ENCODE measurements around the gene DENND4C. TPM values are rescaled to one million over a fixed set of nuclear protein-coding genes. Genes with fewer than 3 reads are reported as not detected.

DENND4C gene
- total RNA-seq, 2 donors from 2014 or later = 81.1 to 88.2 TPM

- TF ChIP-seq CTCF (IDR thresholded peaks at IDR 0.05) = no peak
- Histone ChIP-seq H3K36me3 (no peaks in the 10 kb centered on the region), H3K4me3 (peak overlapping the region; percentile 84), H3K27me3 (replicated peaks; ENCODE audit: insufficient read depth) (no peaks in the 10 kb centered on the region), H3K4me1 (ENCODE audit: control insufficient read depth in 1 of 2, low read depth in 2 of 2) (peaks cover 17 to 40% of the 10 kb centered on the region in 2 donors), H3K9me3 (no peaks in the 10 kb centered on the region), H3K27ac (peak overlapping the region; percentile 89 to 95)
- ATAC-seq (ENCODE audit: insufficient number of reproducible peaks, low FRiP score, low read depth) (no peak), DNase-seq (ENCODE audit: low spot score) (no peak)
Observed at GRCh38 chr9:19231904-19232822, 1.7 kb downstream of the DENND4C start.

GRCh38 chr9:19232823-19233194 lies 2.3 kb downstream of the DENND4C start:
- Histone ChIP-seq H3K9me3 (no peaks in the 10 kb centered on the region), H3K4me1 (ENCODE audit: control insufficient read depth in 1 of 2, low read depth in 2 of 2) (peaks cover 17 to 40% of the 10 kb centered on the region in 2 donors), H3K36me3 (no peaks in the 10 kb centered on the region), H3K27me3 (replicated peaks; ENCODE audit: insufficient read depth) (no peaks in the 10 kb centered on the region), H3K4me3 (peak overlapping the region; percentile 84), H3K27ac (peak overlapping the region in 1 of 2 donors; percentile 89)
- no peak for TF ChIP-seq CTCF (IDR thresholded peaks at IDR 0.05)
- no peak for ATAC-seq (ENCODE audit: insufficient number of reproducible peaks, low FRiP score, low read depth)
- DNase-seq (ENCODE audit: low spot score) = no peak

GRCh38 chr9:19233344-19233743 lies 2.9 kb downstream of the DENND4C start:
- Histone ChIP-seq H3K27ac (peak overlapping the region in 1 of 2 donors; percentile 89), H3K4me1 (ENCODE audit: control insufficient read depth in 1 of 2, low read depth in 2 of 2) (peaks cover 17 to 40% of the 10 kb centered on the region in 2 donors)

GRCh38 chr9:19239955-19240354 lies 9.5 kb downstream of the DENND4C start:
- peaks cover 0 to 16% of the 10 kb centered on the region in 2 donors for H3K4me1 ChIP-seq (ENCODE audit: control insufficient read depth in 1 of 2, low read depth in 2 of 2)
- no peaks in the 10 kb centered on the region for H3K9me3 ChIP-seq
- H3K4me3 ChIP-seq = no peak overlapping the region

More at GRCh38 chr9:19233344-19233743, 2.9 kb downstream of the DENND4C start:
- Histone ChIP-seq H3K4me3 (peak overlapping the region; percentile 84), H3K27me3 (replicated peaks; ENCODE audit: insufficient read depth) (no peaks in the 10 kb centered on the region), H3K36me3 (no peaks in the 10 kb centered on the region), H3K9me3 (no peaks in the 10 kb centered on the region)
- DNase-seq (ENCODE audit: low spot score) = no peak
- TF ChIP-seq CTCF (IDR thresholded peaks at IDR 0.05) = no peak
- no peak for ATAC-seq (ENCODE audit: insufficient number of reproducible peaks, low FRiP score, low read depth)

More at GRCh38 chr9:19239955-19240354, 9.5 kb downstream of the DENND4C start:
- ATAC-seq (ENCODE audit: insufficient number of reproducible peaks, low FRiP score, low read depth) = no peak
- no peak for DNase-seq (ENCODE audit: low spot score)
- Histone ChIP-seq H3K27me3 (replicated peaks; ENCODE audit: insufficient read depth) (no peaks in the 10 kb centered on the region), H3K27ac (no peak overlapping the region), H3K36me3 (peaks cover 10% of the 10 kb centered on the region)
- TF ChIP-seq CTCF (IDR thresholded peaks at IDR 0.05) = no peak

Data from thoracic aorta (tissue), 2 donors.